Right lobe of liver (tissue), 6 donors: ENCODE data around the gene CNTRL. TPM values are rescaled to one million over a fixed set of nuclear protein-coding genes. Genes with fewer than 3 reads are reported as not detected.
A peak's percentile ranks its signal among the peaks of the same experiment; 100 is the strongest.

Experiments
- ATAC-seq, 4 donors: fragments of 200-7000 bp; cut with Tn5 transposase; one replicate each; pipeline ENCODE4 v1.9.1; 2020; ENCODE audit warnings: mild to moderate bottlenecking in 4 of 4, moderate library complexity in 4 of 4
- DNase-seq, 3 donors: peaks; one replicate each; pipeline ENCODE4 v3.0.0-alpha.2; 2020
- H3K27ac ChIP-seq, 3 donors: fragments of 200-600 bp; one replicate each; pipeline ENCODE4 v1.8.0; 2022
- H3K27me3 ChIP-seq, 2 donors: fragments of 200-600 bp; one replicate each; pipeline ENCODE4 v1.8.0; 2022
- H3K36me3 ChIP-seq, 4 donors: fragments of 200-600 bp; sonication (generic) in 1 of 4; one replicate each; pipeline versions ENCODE4 v1.5.1 to v1.8.0; 2017 to 2022; ENCODE audit warnings: control low read depth in 1 of 4
- H3K4me1 ChIP-seq, 4 donors: fragments of 200-600 bp; sonication (generic) in 1 of 4; one replicate each; pipeline versions ENCODE4 v1.5.1 to v1.8.0; 2017 to 2022; ENCODE audit warnings: control low read depth in 1 of 4
- H3K4me3 ChIP-seq, 3 donors: fragments of 200-600 bp; one replicate each; pipeline ENCODE4 v1.8.0; 2022
- H3K9me3 ChIP-seq, 4 donors: fragments of 200-600 bp; sonication (generic) in 1 of 4; one replicate each; pipeline versions ENCODE4 v1.5.1 to v1.8.0; 2017 to 2022; ENCODE audit warnings: control low read depth in 1 of 4
- CTCF ChIP-seq, 4 donors: fragments of 200-600 bp in 3 of 4; fragments of 450-650 bp in 1 of 4; IDR thresholded peaks; one replicate each; pipeline versions ENCODE4 v1.5.1 to v1.8.0; 2016 to 2022; ENCODE audit warnings: antibody characterized with exemption in 4 of 4, mild to moderate bottlenecking in 2 of 4
- POLR2A ChIP-seq: fragments of 450-650 bp; IDR thresholded peaks from one replicate; pipeline ENCODE4 v1.6.1; 2017; ENCODE audit warnings: antibody characterized with exemption, mild to moderate bottlenecking
- WGBS: methylation state at CpG from one replicate; pipeline ENCODE4 v1.1.6; 2018; ENCODE audit warnings: low coverage, low lambda C conversion rate; ENCODE audit not compliant: insufficient coverage; ENCODE audit errors: missing lambda C conversion rate; 5-methylcytosine and 5-hydroxymethylcytosine counted together
- intact Hi-C, 2 donors: fragments of 100-400 bp; cut with DNase I; formaldehyde crosslinking; loops; one replicate each; pipeline versions ENCODE4 v1.11.2 to v1.14.1; 2022
- total RNA-seq, 6 experiments: library from RNA; depleted of rRNA in 2 of 6; stranded (reverse); fragments of >200 nt in 2 of 6; fragmentation: NEBNext Ultra II Directional in 3 of 6; extraction: Animal tissue kit (Norgen Biotek cat#: 25700) in 3 of 6; gene quantifications; one replicate each; pipeline versions ENCODE4 v1.1.0 to v1.2.4, GENCODE V29; 2016 to 2023
- donor health status: DM: no; HTN: yes; CAD: no.
- donor health status: DM: no; HTN: no; CAD: no.
- donor health status: DM: no; HTN: no; CAD: no.
- donor health status: DM: no; HTN: yes; CAD: no.
- donor health status: DM: no; HTN: yes; CAD: no.

The CNTRL gene
- total RNA-seq, 6 experiments from 2014 or later, result 2.8 to 5.6 (median 4.2) TPM

- ATAC-seq, result no peak
These were observed 129.4 kb downstream of the CNTRL start for GRCh38 chr9:121204121-121204520.

GRCh38 chr9:121204611-121205010 lies 129.9 kb downstream of the CNTRL start:
- Histone ChIP-seq H3K27ac (no peak overlapping the region), H3K9me3 (no peaks in the 10 kb centered on the region), H3K4me1 (peaks cover 0 to 5% (median 0%) of the 10 kb centered on the region in 4 donors), H3K27me3 (no peaks in the 10 kb centered on the region), H3K36me3 (no peaks in the 10 kb centered on the region), H3K4me3 (no peak overlapping the region)
- intact Hi-C loops, result no loop called here
- no peak for DNase-seq
- no peak for TF ChIP-seq CTCF (IDR thresholded peaks at IDR 0.05)
- TF ChIP-seq POLR2A, result no peak
- no peak for ATAC-seq

More at GRCh38 chr9:121204121-121204520, 129.4 kb downstream of the CNTRL start:
- intact Hi-C loops, result no loop called here
- no peak overlapping the region for H3K4me3 ChIP-seq
- no peaks in the 10 kb centered on the region for H3K36me3 ChIP-seq
- WGBS, result 52% methylated on average over 2 of the region's 2 CpGs
- H3K4me1 ChIP-seq, result peaks cover 0 to 5% (median 2%) of the 10 kb centered on the region in 4 donors
- TF ChIP-seq POLR2A, result no peak
- TF ChIP-seq CTCF (IDR thresholded peaks at IDR 0.05), result no peak
- no peaks in the 10 kb centered on the region for H3K9me3 ChIP-seq
- H3K27me3 ChIP-seq, result no peaks in the 10 kb centered on the region
- DNase-seq, result no peak
- H3K27ac ChIP-seq, result no peak overlapping the region

- Histone ChIP-seq H3K36me3 (no peaks in the 10 kb centered on the region), H3K4me1 (peaks cover 0 to 5% (median 0%) of the 10 kb centered on the region in 4 donors), H3K27ac (no peak overlapping the region), H3K9me3 (no peaks in the 10 kb centered on the region), H3K27me3 (no peaks in the 10 kb centered on the region), H3K4me3 (no peak overlapping the region)
- ATAC-seq (no peak), DNase-seq (no peak)
- TF ChIP-seq POLR2A, result no peak
- no peak for TF ChIP-seq CTCF (IDR thresholded peaks at IDR 0.05)
- intact Hi-C loops, result no loop called here
- WGBS, result 68% methylated on average over 8 of the region's 8 CpGs
These were observed 132.0 kb downstream of the CNTRL start for GRCh38 chr9:121206516-121207370.

- TF ChIP-seq POLR2A, result no peak
- no peak for TF ChIP-seq CTCF (IDR thresholded peaks at IDR 0.05)
- peaks cover 0 to 2% (median 0%) of the 10 kb centered on the region in 4 donors for H3K4me1 ChIP-seq
- no peak overlapping the region for H3K4me3 ChIP-seq
- no peak overlapping the region for H3K27ac ChIP-seq
- H3K36me3 ChIP-seq, result no peaks in the 10 kb centered on the region
- 29% methylated on average over 1 of the region's 2 CpGs for WGBS
- ATAC-seq, result peak in 1 of 4 donors; percentile 20
- DNase-seq, result no peak
- no peaks in the 10 kb centered on the region for H3K27me3 ChIP-seq
- intact Hi-C loops, result no loop called here
- H3K9me3 ChIP-seq, result no peaks in the 10 kb centered on the region
These were observed 132.7 kb downstream of the CNTRL start for GRCh38 chr9:121207371-121207940.
